Esophagus squamous epithelium (tissue), 5 donors: ENCODE results near the gene DUSP6. TPM values are rescaled to one million over a fixed set of nuclear protein-coding genes. Genes with fewer than 3 reads are reported as not detected.

ENCODE experiments used
- DNase-seq: peaks from one replicate; lab custom pipeline; 2025; lab: John Stamatoyannopoulos, UW
- H3K27ac ChIP-seq, 4 donors: fragments of 200-600 bp; sonication (generic); one replicate each; pipeline ENCODE4 v1.5.1; 2016 to 2019; ENCODE audit warnings: mild to moderate bottlenecking in 1 of 4
- H3K27me3 ChIP-seq, 4 donors: fragments of 200-600 bp; sonication (generic); 1 replicate in 3 of 4; 2 replicates in 1 of 4; pipeline versions ENCODE4 v1.5.1 to v1.6.0; 2017 to 2021; ENCODE audit warnings: antibody characterized with exemption in 1 of 4
- H3K36me3 ChIP-seq, 3 donors: fragments of 200-600 bp; sonication (generic); one replicate each; pipeline ENCODE4 v1.5.1; 2016 to 2019
- H3K4me1 ChIP-seq, 3 donors: fragments of 200-600 bp; sonication (generic); one replicate each; pipeline ENCODE4 v1.5.1; 2017 to 2019
- H3K4me3 ChIP-seq, 4 donors: fragments of 200-600 bp; sonication (generic); 1 replicate in 3 of 4; 2 replicates in 1 of 4; pipeline ENCODE4 v1.5.1; 2016 to 2019; ENCODE audit warnings: mild to moderate bottlenecking in 2 of 4, moderate library complexity in 1 of 4
- H3K9me3 ChIP-seq, 3 donors: fragments of 200-600 bp; sonication (generic); one replicate each; pipeline ENCODE4 v1.5.1; 2016 to 2019
- POLR2A ChIP-seq, 4 donors: fragments of 450-650 bp; IDR thresholded peaks; one replicate each; pipeline ENCODE4 v1.6.1; 2017; ENCODE audit warnings: antibody characterized with exemption in 4 of 4, mild to moderate bottlenecking in 4 of 4, moderate library complexity in 3 of 4
- WGBS, 2 donors: methylation state at CpG; one replicate each; pipeline ENCODE4 v1.1.5; 2018; 5-methylcytosine and 5-hydroxymethylcytosine counted together
- intact Hi-C: fragments of 100-400 bp; cut with DNase I; formaldehyde crosslinking; loops from one replicate; pipeline ENCODE4 v1.15.0; 2022
- total RNA-seq, 4 donors: library from RNA; depleted of rRNA; stranded (reverse); fragments of >200 nt; gene quantifications; one replicate each; pipeline ENCODE4 v1.1.0, GENCODE V29; 2016
- TF ChIP-seq, protein P1 (sequence below), 6 experiments: fragments of 450-650 bp in 4 of 6; fragments of 200-600 bp in 2 of 6; sonication (generic) in 2 of 6; IDR thresholded peaks; one replicate each; pipeline ENCODE4 v1.5.1; 2016 to 2019; ENCODE audit warnings: antibody characterized with exemption in 6 of 6, mild to moderate bottlenecking in 4 of 6, moderate library complexity in 4 of 6
- donor health status: DM: yes; HTN: yes; CAD: no.

DUSP6 gene
- total RNA-seq, 4 donors from 2014 or later, result 17.6 to 30.4 (median 24.9) TPM

DNA sequence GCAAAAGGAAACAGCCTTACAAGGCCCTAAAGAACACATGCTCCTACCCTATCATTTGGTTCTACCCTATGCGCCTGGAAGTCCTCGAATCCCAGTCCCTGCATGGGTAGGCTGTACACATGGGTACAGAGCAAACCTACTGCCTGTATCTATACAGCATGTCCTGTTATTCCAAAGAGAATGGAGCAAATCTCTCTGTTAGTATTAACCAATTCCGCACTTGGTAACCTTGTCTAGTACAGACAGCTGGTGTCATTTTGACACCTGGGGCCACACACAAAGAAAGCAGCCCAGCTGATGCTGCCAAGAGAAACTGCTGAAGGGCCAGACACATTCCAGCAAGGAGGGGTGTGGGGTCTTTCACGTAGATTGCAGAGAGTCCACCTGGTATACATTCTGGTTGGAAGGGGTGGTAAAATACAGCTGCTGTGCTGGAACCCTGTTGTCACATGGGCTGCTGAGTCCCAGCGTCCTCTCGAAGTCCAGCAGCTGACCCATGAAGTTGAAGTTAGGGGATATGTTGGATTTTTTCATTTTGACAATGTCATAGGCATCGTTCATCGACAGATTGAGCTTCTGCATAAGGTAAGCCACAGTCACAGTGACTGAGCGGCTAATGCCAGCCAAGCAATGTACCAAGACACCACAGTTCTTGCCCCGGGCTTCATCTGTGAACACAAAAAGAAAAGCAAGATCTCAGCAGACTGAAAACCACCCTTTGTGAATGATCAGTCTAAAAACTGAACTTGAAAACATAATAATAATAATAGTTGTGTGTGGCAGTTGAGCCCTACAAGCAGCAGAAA, 3.2 kb downstream of the DUSP6 start:
- intact Hi-C loops, result no loop called here
- WGBS, 2 donors, result 34 to 44% methylated on average over 10 of the region's 10 CpGs
- Histone ChIP-seq H3K9me3 (no peaks in the 10 kb centered on the region), H3K4me3 (peak overlapping the region; percentile 55 to 91 (median 80)), H3K27me3 (no peaks in the 10 kb centered on the region), H3K36me3 (peaks cover 0 to 10% (median 7%) of the 10 kb centered on the region in 3 donors), H3K27ac (peak overlapping the region in 3 of 4 donors; percentile 97 to 99 (median 98)), H3K4me1 (peaks cover 28 to 98% (median 31%) of the 10 kb centered on the region in 3 donors)
- no peak for DNase-seq
- no peak for TF ChIP-seq POLR2A (IDR thresholded peaks at IDR 0.05)
- TF ChIP-seq, protein P1, sequence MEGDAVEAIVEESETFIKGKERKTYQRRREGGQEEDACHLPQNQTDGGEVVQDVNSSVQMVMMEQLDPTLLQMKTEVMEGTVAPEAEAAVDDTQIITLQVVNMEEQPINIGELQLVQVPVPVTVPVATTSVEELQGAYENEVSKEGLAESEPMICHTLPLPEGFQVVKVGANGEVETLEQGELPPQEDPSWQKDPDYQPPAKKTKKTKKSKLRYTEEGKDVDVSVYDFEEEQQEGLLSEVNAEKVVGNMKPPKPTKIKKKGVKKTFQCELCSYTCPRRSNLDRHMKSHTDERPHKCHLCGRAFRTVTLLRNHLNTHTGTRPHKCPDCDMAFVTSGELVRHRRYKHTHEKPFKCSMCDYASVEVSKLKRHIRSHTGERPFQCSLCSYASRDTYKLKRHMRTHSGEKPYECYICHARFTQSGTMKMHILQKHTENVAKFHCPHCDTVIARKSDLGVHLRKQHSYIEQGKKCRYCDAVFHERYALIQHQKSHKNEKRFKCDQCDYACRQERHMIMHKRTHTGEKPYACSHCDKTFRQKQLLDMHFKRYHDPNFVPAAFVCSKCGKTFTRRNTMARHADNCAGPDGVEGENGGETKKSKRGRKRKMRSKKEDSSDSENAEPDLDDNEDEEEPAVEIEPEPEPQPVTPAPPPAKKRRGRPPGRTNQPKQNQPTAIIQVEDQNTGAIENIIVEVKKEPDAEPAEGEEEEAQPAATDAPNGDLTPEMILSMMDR (IDR thresholded peaks at IDR 0.05), result no peak

DNA sequence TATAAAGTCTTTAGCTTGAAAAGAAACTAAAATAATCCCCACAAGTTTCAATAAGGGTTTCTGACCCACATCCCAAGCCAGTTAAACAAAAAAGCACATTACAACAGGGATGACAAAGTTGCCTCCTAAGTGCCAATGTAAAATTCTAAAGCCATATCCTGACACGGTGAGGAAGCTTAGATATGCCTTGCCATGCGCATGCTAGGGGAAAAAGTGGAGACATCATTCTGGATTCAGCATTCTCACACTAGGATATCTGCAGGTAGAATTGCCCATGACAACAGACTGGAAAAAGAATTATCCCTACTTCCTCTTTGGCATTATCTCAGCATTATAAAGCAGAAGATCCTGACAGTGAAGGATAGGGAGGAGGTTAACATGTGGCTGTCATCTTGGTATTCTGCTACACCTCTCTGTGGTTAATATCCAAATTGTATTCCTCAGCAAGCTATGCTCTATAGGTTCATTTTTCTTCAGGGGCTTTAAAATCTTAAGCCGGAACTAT, 4.9 kb downstream of the DUSP6 start:
- intact Hi-C loops, result no loop called here
- Histone ChIP-seq H3K9me3 (no peaks in the 10 kb centered on the region), H3K36me3 (peaks cover 0 to 10% (median 7%) of the 10 kb centered on the region in 3 donors), H3K4me3 (peak overlapping the region in 1 of 4 donors; percentile 84), H3K4me1 (peaks cover 28 to 81% (median 31%) of the 10 kb centered on the region in 3 donors), H3K27me3 (no peaks in the 10 kb centered on the region), H3K27ac (peak overlapping the region in 3 of 4 donors; percentile 2 to 59 (median 43))
- TF ChIP-seq, protein P1 (IDR thresholded peaks at IDR 0.05), result no peak
- TF ChIP-seq POLR2A (IDR thresholded peaks at IDR 0.05), result no peak
- WGBS, 2 donors, result 79 to 98% methylated on average over 3 of the region's 3 CpGs
- DNase-seq, result no peak

- Histone ChIP-seq H3K4me3 (peak overlapping the region in 1 of 4 donors; percentile 84), H3K27ac (peak overlapping the region; percentile 2 to 59 (median 32)), H3K4me1 (peaks cover 28 to 76% (median 31%) of the 10 kb centered on the region in 3 donors), H3K36me3 (peaks cover 0 to 10% (median 7%) of the 10 kb centered on the region in 3 donors), H3K9me3 (no peaks in the 10 kb centered on the region), H3K27me3 (no peaks in the 10 kb centered on the region)
- DNase-seq, result no peak
- intact Hi-C loops, result no loop called here
- no peak for TF ChIP-seq POLR2A (IDR thresholded peaks at IDR 0.05)
- TF ChIP-seq, protein P1 (IDR thresholded peaks at IDR 0.05), result no peak
- WGBS, 2 donors, result 46 to 57% methylated on average over 8 of the region's 8 CpGs
Measured at GRCh38 chr12:89346741-89347324, 5.5 kb downstream of the DUSP6 start.

DNA sequence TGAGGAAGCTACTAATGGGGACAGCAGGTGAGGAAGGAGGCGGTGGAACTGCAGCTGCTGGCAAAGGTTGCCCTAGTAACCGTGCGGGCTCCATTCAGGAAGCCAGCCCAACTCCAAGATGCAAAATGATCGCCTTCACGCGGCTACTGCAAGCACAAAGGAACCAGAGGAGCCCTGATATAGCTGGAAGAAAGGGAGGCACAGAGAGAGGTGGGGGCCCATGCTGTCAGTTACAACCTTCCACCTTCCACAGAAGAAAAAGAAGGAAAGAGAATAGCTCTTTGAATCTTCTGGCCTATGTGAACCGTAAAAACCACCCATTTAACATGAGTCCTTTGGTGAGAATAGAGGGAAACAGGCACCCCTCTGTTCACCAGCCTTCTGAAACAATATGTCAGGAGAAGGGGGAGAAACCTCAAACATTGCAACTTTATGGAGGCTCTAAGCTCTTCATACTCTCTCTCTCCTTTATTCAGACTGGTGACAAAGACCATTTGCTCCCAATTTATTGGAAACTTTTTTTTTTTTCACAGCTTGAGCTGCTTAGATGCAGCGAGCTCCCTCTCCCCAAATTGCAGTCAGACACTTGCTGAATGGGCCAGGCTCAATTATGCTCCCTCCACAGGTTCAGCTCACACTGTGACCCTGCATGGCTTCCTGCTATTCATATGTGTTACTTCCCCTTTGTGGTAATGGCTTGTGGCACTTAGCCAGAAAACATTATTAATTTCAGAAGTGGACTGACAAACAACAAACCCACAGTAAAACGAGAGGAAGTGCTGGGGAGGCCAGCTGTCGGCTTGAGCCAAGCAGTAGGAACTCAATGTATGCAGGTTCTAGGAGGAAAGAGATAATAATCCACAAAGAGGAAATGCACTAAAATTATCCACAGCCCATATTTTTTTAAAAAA, 6.2 kb downstream of the DUSP6 start:
- peak overlapping the region in 3 of 4 donors; percentile 22 to 64 (median 43) for H3K27ac ChIP-seq
- peak; percentile 44 for DNase-seq
- H3K36me3 ChIP-seq, result peaks cover 0 to 10% (median 7%) of the 10 kb centered on the region in 3 donors
- peaks cover 28 to 68% (median 31%) of the 10 kb centered on the region in 3 donors for H3K4me1 ChIP-seq
- H3K4me3 ChIP-seq, result peak overlapping the region in 1 of 4 donors; percentile 84
- H3K9me3 ChIP-seq, result no peaks in the 10 kb centered on the region
- intact Hi-C loops, result no loop called here
- 53 to 56% methylated on average over 7 to 10 of the region's 10 CpGs for WGBS, 2 donors
- TF ChIP-seq, protein P1 (IDR thresholded peaks at IDR 0.05), result no peak
- no peak for TF ChIP-seq POLR2A (IDR thresholded peaks at IDR 0.05)
- no peaks in the 10 kb centered on the region for H3K27me3 ChIP-seq
